ENCODE data around the gene TGFBR1.

TGFBR1 gene

DNA sequence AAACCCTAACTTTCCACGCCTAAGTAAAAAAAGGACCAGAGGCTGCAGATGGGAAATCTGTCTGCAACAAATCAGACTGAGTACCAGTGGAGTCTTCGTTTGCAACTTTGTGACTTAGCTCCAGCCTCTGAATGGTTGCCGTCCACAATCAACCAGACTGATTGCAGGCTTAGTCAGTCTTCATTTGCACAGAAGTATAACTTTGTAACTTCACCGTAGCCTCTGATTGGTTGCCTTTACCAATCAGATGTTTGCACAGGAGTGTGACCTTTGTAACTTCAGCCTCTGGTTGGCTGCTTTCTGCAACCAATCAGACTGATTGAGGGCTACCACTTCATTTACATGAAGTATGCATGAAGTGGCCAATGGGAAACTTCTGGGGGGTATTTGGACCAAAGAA, 53.7 kb downstream of the TGFBR1 start:
- no peak overlapping the region for H3K4me3 ChIP-seq (replicated peaks in 1 of 2; ENCODE audit: low read depth in 2 of 2, low read length in 2 of 2)
- TF ChIP-seq, protein P1, sequence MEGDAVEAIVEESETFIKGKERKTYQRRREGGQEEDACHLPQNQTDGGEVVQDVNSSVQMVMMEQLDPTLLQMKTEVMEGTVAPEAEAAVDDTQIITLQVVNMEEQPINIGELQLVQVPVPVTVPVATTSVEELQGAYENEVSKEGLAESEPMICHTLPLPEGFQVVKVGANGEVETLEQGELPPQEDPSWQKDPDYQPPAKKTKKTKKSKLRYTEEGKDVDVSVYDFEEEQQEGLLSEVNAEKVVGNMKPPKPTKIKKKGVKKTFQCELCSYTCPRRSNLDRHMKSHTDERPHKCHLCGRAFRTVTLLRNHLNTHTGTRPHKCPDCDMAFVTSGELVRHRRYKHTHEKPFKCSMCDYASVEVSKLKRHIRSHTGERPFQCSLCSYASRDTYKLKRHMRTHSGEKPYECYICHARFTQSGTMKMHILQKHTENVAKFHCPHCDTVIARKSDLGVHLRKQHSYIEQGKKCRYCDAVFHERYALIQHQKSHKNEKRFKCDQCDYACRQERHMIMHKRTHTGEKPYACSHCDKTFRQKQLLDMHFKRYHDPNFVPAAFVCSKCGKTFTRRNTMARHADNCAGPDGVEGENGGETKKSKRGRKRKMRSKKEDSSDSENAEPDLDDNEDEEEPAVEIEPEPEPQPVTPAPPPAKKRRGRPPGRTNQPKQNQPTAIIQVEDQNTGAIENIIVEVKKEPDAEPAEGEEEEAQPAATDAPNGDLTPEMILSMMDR (IDR thresholded peaks at IDR 0.05; ENCODE audit: low read depth, low read length) = no peak
- no peak for DNase-seq (ENCODE audit: low read depth in 2 of 2)

DNA sequence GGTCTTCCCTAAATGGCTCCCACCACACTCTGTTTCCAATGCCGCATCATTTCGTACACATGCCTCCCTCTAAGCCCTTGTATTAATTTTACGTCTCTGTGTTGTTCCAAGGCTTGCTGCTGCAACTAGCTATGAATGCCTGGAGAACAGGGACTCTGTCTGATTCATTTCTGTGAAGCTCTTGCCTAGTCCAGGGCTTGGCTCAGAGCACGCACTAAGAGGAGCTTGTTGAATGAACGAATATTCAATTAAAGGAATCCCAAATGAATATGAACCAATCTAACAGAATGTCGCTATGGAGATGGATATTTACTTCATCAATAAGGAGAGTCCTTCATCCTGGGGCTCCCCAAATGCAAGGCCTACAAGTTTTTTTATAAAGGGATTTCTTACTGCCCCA, 55.3 kb downstream of the TGFBR1 start:
- TF ChIP-seq, protein P1 (IDR thresholded peaks at IDR 0.05; ENCODE audit: low read depth, low read length) = no peak
- no peak overlapping the region for H3K4me3 ChIP-seq (replicated peaks in 1 of 2; ENCODE audit: low read depth in 2 of 2, low read length in 2 of 2)
- no peak for DNase-seq (ENCODE audit: low read depth in 2 of 2)

DNA sequence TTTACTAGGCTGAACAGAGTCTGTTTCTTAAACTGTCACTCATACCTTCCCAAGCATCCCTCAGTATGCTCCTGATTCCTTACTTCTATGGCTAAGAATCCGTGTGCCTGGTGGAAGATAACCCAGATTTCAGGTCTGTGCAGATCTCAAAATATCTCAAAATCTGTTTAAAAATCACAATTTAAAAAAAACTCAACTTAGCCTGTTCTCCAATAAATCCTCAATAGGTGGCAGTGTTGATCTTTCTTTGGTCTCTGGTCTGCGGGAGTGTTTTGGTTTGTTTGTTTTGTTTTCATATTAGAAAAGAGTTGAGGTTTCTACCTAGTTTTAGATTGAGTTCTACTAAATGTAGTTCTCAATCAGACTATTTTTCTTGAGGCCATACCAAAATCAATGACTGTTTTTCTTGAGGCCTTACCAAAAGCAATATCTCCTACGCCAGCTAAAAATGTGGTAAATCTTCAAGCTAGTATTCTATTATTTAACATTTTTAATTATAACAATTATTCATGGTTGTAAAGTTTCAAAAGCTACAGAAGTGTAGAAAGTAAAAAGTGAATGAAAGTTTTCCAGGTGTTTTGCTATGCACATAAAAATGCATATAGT, 57.9 kb downstream of the TGFBR1 start:
- no peak overlapping the region for H3K4me3 ChIP-seq (replicated peaks in 1 of 2; ENCODE audit: low read depth in 2 of 2, low read length in 2 of 2)
- DNase-seq (ENCODE audit: low read depth in 2 of 2) = peak; percentile 65 to 70
- TF ChIP-seq, protein P1 (IDR thresholded peaks at IDR 0.05; ENCODE audit: low read depth, low read length) = peak; percentile 46

DNA sequence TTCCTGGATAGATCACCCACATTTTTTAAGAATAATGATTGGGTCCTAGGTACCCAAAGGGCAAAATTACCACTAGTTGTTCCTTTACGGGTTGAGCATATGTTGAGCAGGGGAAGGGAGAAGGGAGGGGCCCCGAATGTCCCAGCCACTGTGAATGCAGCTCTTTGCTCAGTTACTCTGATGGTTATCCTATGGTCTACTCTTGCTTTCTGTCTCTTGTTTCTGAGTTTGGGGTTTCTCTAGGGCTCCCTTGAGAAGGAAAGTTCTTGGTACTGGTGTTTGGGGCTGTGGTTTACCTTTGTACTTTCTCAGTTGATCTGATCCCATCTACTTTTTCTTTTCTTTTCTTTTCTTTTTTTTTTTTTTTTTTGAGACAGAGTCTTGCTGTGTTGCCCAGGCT, 61.2 kb downstream of the TGFBR1 start:
- DNase-seq (ENCODE audit: low read depth in 2 of 2) = no peak
- TF ChIP-seq, protein P1 (IDR thresholded peaks at IDR 0.05; ENCODE audit: low read depth, low read length) = no peak
- no peak overlapping the region for H3K4me3 ChIP-seq (replicated peaks in 1 of 2; ENCODE audit: low read depth in 2 of 2, low read length in 2 of 2)

DNA sequence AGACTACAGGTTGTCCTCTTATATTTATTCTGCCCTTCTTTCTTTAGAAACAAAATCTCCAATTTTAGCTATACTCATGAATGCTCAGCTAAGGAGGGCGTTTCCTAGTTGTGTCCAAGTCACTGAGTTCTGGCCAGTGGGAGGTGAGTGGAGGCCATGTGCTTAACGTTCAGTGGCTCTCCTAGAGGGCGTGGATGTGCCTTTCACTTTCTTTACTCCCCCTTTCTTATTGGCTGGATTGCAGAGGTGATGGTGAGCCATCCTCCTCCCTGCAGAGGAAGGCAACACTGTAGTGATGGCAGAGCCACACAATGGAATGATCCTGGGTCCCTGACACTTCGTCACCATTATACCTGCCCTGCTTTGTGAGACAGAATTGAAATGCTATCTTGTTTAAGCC, 62.2 kb downstream of the TGFBR1 start:
- DNase-seq (ENCODE audit: low read depth in 2 of 2) = no peak
- TF ChIP-seq, protein P1 (IDR thresholded peaks at IDR 0.05; ENCODE audit: low read depth, low read length) = no peak
- no peak overlapping the region for H3K4me3 ChIP-seq (replicated peaks in 1 of 2; ENCODE audit: low read depth in 2 of 2, low read length in 2 of 2)

DNA sequence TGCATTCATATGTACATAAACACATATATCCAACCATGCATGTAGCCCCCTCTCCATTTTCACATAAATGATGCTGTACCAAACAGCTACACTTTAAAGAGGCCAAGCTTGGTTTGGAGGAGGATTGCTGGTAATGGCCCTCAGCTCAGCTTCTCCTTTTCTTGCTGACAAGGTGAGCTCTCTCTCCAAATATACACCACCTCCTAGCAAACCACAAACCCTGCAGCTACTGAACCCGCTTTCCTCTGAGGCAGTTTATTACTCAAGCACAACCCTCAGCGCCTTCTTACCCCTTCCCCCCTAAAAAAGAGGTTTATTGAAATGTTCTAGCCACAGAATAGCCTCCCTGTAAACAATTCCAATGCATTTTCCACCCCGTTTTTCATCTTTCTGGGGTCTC, 62.8 kb downstream of the TGFBR1 start:
- TF ChIP-seq, protein P1 (IDR thresholded peaks at IDR 0.05; ENCODE audit: low read depth, low read length) = no peak

DNA sequence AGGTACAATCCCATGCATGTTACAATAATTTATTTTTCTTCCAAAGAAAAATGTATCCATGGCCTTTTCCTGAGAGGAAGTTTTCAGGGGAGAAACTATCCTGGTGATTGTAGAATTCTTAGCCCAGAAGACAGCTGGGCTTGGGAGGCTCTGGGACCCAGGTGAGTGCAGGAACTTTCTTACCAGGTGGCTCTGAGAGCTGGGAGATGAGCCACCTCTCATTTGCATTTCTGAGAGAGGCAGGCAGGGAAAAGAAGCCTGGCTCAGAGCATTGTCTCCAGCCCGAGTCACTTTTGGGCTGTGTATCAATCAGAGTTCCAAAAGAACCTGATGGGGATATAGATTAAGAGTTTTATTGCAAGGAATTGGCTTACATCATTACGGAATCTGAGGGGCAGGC, 64.2 kb downstream of the TGFBR1 start:
- TF ChIP-seq, protein P1 (IDR thresholded peaks at IDR 0.05; ENCODE audit: low read depth, low read length) = no peak
- H3K4me3 ChIP-seq (replicated peaks in 1 of 2; ENCODE audit: low read depth in 2 of 2, low read length in 2 of 2) = no peak overlapping the region
- DNase-seq (ENCODE audit: low read depth in 2 of 2) = no peak

More for the DNA sequence above, 62.8 kb downstream of the TGFBR1 start:
- DNase-seq (ENCODE audit: low read depth in 2 of 2) = no peak
- no peak overlapping the region for H3K4me3 ChIP-seq (replicated peaks in 1 of 2; ENCODE audit: low read depth in 2 of 2, low read length in 2 of 2)
